Measurements from ENCODE around the gene MAP4K5.

MAP4K5 gene

GRCh38 chr14:50488521-50488920, 43.8 kb downstream of the MAP4K5 start:
- no peak for ATAC-seq
- TF ChIP-seq ZNF565 (CRISPR knock-in tag; conservative IDR thresholded peaks at IDR 0.05; ENCODE audit: low read depth) = no peak
- no peak for TF ChIP-seq POU6F1 (CRISPR knock-in tag; IDR thresholded peaks at IDR 0.05; ENCODE audit: borderline replicate concordance, low read depth)
- TF ChIP-seq, protein P1, sequence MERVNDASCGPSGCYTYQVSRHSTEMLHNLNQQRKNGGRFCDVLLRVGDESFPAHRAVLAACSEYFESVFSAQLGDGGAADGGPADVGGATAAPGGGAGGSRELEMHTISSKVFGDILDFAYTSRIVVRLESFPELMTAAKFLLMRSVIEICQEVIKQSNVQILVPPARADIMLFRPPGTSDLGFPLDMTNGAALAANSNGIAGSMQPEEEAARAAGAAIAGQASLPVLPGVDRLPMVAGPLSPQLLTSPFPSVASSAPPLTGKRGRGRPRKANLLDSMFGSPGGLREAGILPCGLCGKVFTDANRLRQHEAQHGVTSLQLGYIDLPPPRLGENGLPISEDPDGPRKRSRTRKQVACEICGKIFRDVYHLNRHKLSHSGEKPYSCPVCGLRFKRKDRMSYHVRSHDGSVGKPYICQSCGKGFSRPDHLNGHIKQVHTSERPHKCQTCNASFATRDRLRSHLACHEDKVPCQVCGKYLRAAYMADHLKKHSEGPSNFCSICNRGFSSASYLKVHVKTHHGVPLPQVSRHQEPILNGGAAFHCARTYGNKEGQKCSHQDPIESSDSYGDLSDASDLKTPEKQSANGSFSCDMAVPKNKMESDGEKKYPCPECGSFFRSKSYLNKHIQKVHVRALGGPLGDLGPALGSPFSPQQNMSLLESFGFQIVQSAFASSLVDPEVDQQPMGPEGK (CRISPR knock-in tag; IDR thresholded peaks at IDR 0.05; ENCODE audit: borderline replicate concordance) = no peak
- TF ChIP-seq, protein P2, sequence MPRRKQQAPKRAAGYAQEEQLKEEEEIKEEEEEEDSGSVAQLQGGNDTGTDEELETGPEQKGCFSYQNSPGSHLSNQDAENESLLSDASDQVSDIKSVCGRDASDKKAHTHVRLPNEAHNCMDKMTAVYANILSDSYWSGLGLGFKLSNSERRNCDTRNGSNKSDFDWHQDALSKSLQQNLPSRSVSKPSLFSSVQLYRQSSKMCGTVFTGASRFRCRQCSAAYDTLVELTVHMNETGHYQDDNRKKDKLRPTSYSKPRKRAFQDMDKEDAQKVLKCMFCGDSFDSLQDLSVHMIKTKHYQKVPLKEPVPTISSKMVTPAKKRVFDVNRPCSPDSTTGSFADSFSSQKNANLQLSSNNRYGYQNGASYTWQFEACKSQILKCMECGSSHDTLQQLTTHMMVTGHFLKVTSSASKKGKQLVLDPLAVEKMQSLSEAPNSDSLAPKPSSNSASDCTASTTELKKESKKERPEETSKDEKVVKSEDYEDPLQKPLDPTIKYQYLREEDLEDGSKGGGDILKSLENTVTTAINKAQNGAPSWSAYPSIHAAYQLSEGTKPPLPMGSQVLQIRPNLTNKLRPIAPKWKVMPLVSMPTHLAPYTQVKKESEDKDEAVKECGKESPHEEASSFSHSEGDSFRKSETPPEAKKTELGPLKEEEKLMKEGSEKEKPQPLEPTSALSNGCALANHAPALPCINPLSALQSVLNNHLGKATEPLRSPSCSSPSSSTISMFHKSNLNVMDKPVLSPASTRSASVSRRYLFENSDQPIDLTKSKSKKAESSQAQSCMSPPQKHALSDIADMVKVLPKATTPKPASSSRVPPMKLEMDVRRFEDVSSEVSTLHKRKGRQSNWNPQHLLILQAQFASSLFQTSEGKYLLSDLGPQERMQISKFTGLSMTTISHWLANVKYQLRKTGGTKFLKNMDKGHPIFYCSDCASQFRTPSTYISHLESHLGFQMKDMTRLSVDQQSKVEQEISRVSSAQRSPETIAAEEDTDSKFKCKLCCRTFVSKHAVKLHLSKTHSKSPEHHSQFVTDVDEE (CRISPR knock-in tag; IDR thresholded peaks at IDR 0.05) = no peak
- no peak for TF ChIP-seq PPARA (CRISPR knock-in tag; IDR thresholded peaks at IDR 0.05; ENCODE audit: borderline replicate concordance)
- no peak for TF ChIP-seq ZNF70 (CRISPR knock-in tag; IDR thresholded peaks at IDR 0.05)
- no peak for TF ChIP-seq RARB (CRISPR knock-in tag; IDR thresholded peaks at IDR 0.05)
- TF ChIP-seq ZFP3 (CRISPR knock-in tag; IDR thresholded peaks at IDR 0.05) = no peak
- TF ChIP-seq, protein P3, sequence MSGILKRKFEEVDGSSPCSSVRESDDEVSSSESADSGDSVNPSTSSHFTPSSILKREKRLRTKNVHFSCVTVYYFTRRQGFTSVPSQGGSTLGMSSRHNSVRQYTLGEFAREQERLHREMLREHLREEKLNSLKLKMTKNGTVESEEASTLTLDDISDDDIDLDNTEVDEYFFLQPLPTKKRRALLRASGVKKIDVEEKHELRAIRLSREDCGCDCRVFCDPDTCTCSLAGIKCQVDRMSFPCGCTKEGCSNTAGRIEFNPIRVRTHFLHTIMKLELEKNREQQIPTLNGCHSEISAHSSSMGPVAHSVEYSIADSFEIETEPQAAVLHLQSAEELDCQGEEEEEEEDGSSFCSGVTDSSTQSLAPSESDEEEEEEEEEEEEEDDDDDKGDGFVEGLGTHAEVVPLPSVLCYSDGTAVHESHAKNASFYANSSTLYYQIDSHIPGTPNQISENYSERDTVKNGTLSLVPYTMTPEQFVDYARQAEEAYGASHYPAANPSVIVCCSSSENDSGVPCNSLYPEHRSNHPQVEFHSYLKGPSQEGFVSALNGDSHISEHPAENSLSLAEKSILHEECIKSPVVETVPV (CRISPR knock-in tag; IDR thresholded peaks at IDR 0.05) = no peak
- no peak for TF ChIP-seq ZFP30 (CRISPR knock-in tag; IDR thresholded peaks at IDR 0.05)
- TF ChIP-seq SNAI2 (CRISPR knock-in tag; IDR thresholded peaks at IDR 0.05) = no peak
- TF ChIP-seq TCF4 (CRISPR knock-in tag; IDR thresholded peaks at IDR 0.05; ENCODE audit: borderline replicate concordance) = no peak
- no peak for TF ChIP-seq ARNTL (CRISPR knock-in tag; IDR thresholded peaks at IDR 0.05; ENCODE audit: borderline replicate concordance, low read depth)

DNA sequence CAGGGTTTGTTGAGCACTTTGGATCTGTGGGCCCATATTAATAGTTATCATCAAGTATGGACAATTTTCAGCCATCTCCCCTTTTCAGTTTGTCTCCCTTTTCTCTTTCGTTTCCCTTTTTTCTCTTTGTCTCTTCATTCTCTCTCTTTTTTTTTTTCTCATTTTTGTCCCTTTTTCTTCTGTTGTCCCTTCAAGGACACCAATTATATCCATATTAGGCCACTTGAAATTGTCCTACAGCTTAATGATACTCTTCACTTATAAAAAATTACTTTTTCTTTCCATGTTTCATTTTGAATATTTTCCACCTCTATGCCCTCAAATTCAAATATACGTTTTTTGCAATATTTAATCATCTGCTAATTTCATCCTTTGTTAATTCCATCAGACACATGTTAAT, 53.3 kb downstream of the MAP4K5 start:
- ATAC-seq = no peak
- TF ChIP-seq CREB5 (CRISPR knock-in tag; IDR thresholded peaks at IDR 0.05; ENCODE audit: low read depth) = no peak
- TF ChIP-seq TCF4 (CRISPR knock-in tag; IDR thresholded peaks at IDR 0.05; ENCODE audit: borderline replicate concordance) = no peak

DNA sequence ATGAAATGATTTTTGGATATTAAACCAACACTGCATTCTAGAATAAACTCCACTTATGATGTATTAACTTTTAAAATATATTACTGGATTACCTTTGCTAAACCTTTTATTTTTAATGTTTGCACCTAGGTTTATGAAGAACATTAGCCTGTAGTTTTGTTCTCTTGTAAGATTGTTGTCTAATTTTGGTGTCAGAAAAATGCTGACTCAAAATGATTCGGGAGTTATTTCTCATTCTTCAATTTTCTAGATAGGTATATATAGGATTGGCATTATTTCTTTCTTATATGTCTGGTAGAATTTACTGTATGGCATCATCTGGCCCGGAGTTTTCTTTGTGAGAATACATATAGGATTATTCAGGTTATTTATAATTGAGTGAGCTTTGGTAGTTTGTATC, 54.6 kb downstream of the MAP4K5 start:
- no peak for ATAC-seq
- TF ChIP-seq, protein P1 (CRISPR knock-in tag; IDR thresholded peaks at IDR 0.05; ENCODE audit: borderline replicate concordance) = no peak
- TF ChIP-seq ZFP3 (CRISPR knock-in tag; IDR thresholded peaks at IDR 0.05) (no peak), TOX (CRISPR knock-in tag; IDR thresholded peaks at IDR 0.05; ENCODE audit: borderline replicate concordance) (no peak), OSR1 (CRISPR knock-in tag; IDR thresholded peaks at IDR 0.05) (no peak), TCF4 (CRISPR knock-in tag; IDR thresholded peaks at IDR 0.05; ENCODE audit: borderline replicate concordance) (no peak), POU6F1 (CRISPR knock-in tag; IDR thresholded peaks at IDR 0.05; ENCODE audit: borderline replicate concordance, low read depth) (no peak), GLIS3 (CRISPR knock-in tag; IDR thresholded peaks at IDR 0.05) (no peak), ZFP30 (CRISPR knock-in tag; IDR thresholded peaks at IDR 0.05) (no peak), ZNF70 (CRISPR knock-in tag; IDR thresholded peaks at IDR 0.05) (no peak), SNAI2 (CRISPR knock-in tag; IDR thresholded peaks at IDR 0.05) (no peak), ESRRG (CRISPR knock-in tag; IDR thresholded peaks at IDR 0.05) (no peak), BACH2 (CRISPR knock-in tag; IDR thresholded peaks at IDR 0.05; ENCODE audit: borderline replicate concordance) (no peak)
- TF ChIP-seq, protein P2 (CRISPR knock-in tag; IDR thresholded peaks at IDR 0.05) = no peak
- TF ChIP-seq, protein P3 (CRISPR knock-in tag; IDR thresholded peaks at IDR 0.05) = no peak
